Gastroesophageal sphincter (tissue), 4 donors: ENCODE data around the gene CEBPB. TPM values are rescaled to one million over a fixed set of nuclear protein-coding genes. Genes with fewer than 3 reads are reported as not detected.
"Not testable (repeated sequence)": the region's sequence is repeated elsewhere in the genome, so short reads cannot be mapped to it uniquely, and the experiment has no call there.

ENCODE experiments used
- ATAC-seq: fragments of 150-250 bp; one replicate; pipeline ENCODE4 v1.9.1; 2016; ENCODE audit warnings: mild to moderate bottlenecking, moderate library complexity
- H3K27ac ChIP-seq, 4 donors: fragments of 200-600 bp; sonication (generic) in 3 of 4; 1 replicate in 3 of 4; 2 replicates in 1 of 4; pipeline ENCODE4 v1.5.1; 2016 to 2019
- H3K27me3 ChIP-seq: fragments of 200-600 bp; sonication (generic); one replicate; pipeline ENCODE4 v1.5.1; 2019
- H3K36me3 ChIP-seq, 2 donors: fragments of 200-600 bp; sonication (generic); one replicate each; pipeline ENCODE4 v1.5.1; 2019; ENCODE audit warnings: control low read depth in 1 of 2
- H3K4me1 ChIP-seq, 3 donors: fragments of 200-600 bp; sonication (generic); 1 replicate in 2 of 3; 2 replicates in 1 of 3; pipeline ENCODE4 v1.5.1; 2016 to 2019; ENCODE audit warnings: control low read depth in 2 of 3
- H3K4me3 ChIP-seq, 2 donors: fragments of 200-600 bp; sonication (generic); one replicate each; pipeline ENCODE4 v1.5.1; 2019; ENCODE audit warnings: mild to moderate bottlenecking in 1 of 2, moderate library complexity in 1 of 2
- H3K9me3 ChIP-seq, 3 donors: fragments of 200-600 bp; sonication (generic); one replicate each; pipeline ENCODE4 v1.5.1; 2017 to 2019; ENCODE audit warnings: control low read depth in 2 of 3
- EP300 ChIP-seq: sonication (generic); formaldehyde crosslinking; IDR thresholded peaks from one replicate; pipeline ENCODE4 v1.6.1; 2017; ENCODE audit warnings: antibody characterized with exemption, mild to moderate bottlenecking
- POLR2A ChIP-seq, 2 donors: fragments of 450-650 bp; IDR thresholded peaks; one replicate each; pipeline ENCODE4 v1.6.1; 2017; ENCODE audit warnings: antibody characterized with exemption in 2 of 2, mild to moderate bottlenecking in 2 of 2, moderate library complexity in 1 of 2
- POLR2AphosphoS5 ChIP-seq: sonication (generic); formaldehyde crosslinking; IDR thresholded peaks from one replicate; pipeline ENCODE4 v1.6.1; 2017; ENCODE audit warnings: antibody characterized with exemption
- WGBS, 2 donors: methylation state at CpG; one replicate each; pipeline ENCODE4 v1.1.5; 2018; ENCODE audit warnings: low coverage in 1 of 2; 5-methylcytosine and 5-hydroxymethylcytosine counted together
- total RNA-seq, 4 donors: library from RNA; depleted of rRNA; stranded (reverse); fragments of >200 nt; gene quantifications; one replicate each; pipeline ENCODE4 v1.1.0, GENCODE V29; 2016
- TF ChIP-seq, protein P1 (sequence below), 4 experiments: fragments of 200-600 bp in 2 of 4; fragments of 450-650 bp in 2 of 4; sonication (generic) in 1 of 4; IDR thresholded peaks; one replicate each; pipeline ENCODE4 v1.5.1; 2017 to 2019; ENCODE audit warnings: antibody characterized with exemption in 4 of 4, mild to moderate bottlenecking in 2 of 4, moderate library complexity in 2 of 4

The CEBPB gene
- total RNA-seq, 4 donors from 2014 or later: 85.2 to 125 (median 108) TPM

DNA sequence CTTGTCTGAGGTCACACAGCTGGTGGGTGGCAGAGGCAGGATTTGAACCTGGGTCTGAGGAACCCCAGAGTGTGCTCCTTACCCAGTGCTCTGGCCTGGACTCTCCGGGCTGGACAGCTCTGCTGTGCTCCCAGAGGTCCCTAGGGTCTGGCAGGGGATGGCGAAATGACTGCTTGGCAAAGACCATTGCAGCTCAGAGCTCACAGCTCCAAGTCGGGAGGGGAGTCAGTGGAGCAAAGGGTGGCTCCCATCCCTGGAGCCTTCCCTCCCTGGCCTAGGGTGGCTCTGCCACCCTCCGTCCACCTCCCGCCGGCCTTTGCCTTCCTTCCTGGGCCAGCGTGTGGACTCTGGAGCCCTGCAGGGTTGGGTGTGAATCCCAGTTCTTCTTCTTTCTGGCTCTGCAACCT, 17.5 kb downstream of the CEBPB start:
- no peaks in the 10 kb centered on the region for H3K27me3 ChIP-seq
- H3K4me3 ChIP-seq: no peak overlapping the region
- H3K27ac ChIP-seq: no peak overlapping the region
- TF ChIP-seq POLR2A (IDR thresholded peaks at IDR 0.05): no peak
- no peak for TF ChIP-seq POLR2AphosphoS5
- no peak for TF ChIP-seq EP300
- TF ChIP-seq, protein P1, sequence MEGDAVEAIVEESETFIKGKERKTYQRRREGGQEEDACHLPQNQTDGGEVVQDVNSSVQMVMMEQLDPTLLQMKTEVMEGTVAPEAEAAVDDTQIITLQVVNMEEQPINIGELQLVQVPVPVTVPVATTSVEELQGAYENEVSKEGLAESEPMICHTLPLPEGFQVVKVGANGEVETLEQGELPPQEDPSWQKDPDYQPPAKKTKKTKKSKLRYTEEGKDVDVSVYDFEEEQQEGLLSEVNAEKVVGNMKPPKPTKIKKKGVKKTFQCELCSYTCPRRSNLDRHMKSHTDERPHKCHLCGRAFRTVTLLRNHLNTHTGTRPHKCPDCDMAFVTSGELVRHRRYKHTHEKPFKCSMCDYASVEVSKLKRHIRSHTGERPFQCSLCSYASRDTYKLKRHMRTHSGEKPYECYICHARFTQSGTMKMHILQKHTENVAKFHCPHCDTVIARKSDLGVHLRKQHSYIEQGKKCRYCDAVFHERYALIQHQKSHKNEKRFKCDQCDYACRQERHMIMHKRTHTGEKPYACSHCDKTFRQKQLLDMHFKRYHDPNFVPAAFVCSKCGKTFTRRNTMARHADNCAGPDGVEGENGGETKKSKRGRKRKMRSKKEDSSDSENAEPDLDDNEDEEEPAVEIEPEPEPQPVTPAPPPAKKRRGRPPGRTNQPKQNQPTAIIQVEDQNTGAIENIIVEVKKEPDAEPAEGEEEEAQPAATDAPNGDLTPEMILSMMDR (IDR thresholded peaks at IDR 0.05): no peak
- no peaks in the 10 kb centered on the region for H3K4me1 ChIP-seq
- peak; percentile 17 for ATAC-seq
- 78% methylated on average over 5 of the region's 7 CpGs; no CpG with 5 or more reads in 1 of the 2 donors for WGBS, 2 donors
- no peaks in the 10 kb centered on the region for H3K36me3 ChIP-seq
- peaks cover 0 to 8% (median 0%) of the 10 kb centered on the region in 3 donors for H3K9me3 ChIP-seq

DNA sequence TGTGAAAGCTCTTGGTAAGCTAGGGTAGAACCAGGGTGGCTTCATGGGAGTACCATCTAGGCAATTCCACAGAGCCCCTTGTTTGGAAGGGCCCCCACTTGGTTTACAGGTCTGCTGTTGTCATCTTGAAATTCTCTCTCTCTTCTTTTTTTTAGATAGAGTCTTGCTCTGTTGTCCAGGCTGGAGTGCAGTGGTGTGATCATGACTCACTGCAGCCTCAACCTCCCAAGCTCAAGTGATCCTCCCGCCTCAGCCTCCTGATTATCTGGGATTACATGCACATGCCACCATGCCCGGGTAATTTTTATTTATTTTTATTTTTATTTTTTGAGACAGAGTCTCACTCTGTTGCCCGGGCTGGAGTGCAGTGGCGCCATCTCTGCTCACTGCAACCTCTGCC, 18.2 kb downstream of the CEBPB start:
- H3K4me1 ChIP-seq, H3K4me3 ChIP-seq, H3K9me3 ChIP-seq, ATAC-seq, H3K36me3 ChIP-seq, H3K27me3 ChIP-seq, H3K27ac ChIP-seq: not testable (repeated sequence)
- WGBS, 2 donors: 87 to 90% methylated on average over 2 to 4 of the region's 4 CpGs

DNA sequence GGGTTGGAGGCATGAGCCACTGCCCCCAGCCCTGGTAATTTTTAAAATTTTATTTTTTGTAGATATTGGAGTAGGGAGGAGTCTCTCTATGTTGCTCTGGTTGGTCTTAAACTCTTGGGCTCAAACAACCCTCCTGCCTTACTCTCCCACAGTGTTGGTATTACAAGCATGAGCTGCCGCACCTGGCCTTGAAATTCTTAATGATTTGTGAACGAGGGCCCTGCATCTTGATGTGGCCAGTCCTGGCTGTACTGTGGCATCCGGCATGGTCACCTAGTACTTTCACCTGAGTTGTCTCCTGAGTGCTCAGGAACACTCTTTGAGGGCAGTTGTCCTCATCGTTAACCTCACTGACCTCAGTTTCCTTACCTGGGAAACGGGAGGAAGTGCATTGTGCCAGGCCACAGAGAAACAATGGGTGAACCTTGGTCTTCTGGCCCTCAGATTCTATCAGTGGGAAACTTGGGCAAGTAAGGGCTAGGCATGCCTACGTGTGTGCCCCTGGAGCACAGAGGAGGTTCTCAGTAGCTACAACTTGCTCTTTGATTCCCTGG, 19.5 kb downstream of the CEBPB start:
- TF ChIP-seq EP300 (no peak), POLR2AphosphoS5 (no peak), POLR2A (IDR thresholded peaks at IDR 0.05) (no peak)
- TF ChIP-seq, protein P1 (IDR thresholded peaks at IDR 0.05): no peak
- Histone ChIP-seq H3K36me3 (no peaks in the 10 kb centered on the region), H3K9me3 (no peaks in the 10 kb centered on the region), H3K4me1 (no peaks in the 10 kb centered on the region), H3K27ac (no peak overlapping the region), H3K27me3 (no peaks in the 10 kb centered on the region), H3K4me3 (no peak overlapping the region)
- 61 to 92% methylated on average over 2 to 5 of the region's 6 CpGs for WGBS, 2 donors
- ATAC-seq: no peak

DNA sequence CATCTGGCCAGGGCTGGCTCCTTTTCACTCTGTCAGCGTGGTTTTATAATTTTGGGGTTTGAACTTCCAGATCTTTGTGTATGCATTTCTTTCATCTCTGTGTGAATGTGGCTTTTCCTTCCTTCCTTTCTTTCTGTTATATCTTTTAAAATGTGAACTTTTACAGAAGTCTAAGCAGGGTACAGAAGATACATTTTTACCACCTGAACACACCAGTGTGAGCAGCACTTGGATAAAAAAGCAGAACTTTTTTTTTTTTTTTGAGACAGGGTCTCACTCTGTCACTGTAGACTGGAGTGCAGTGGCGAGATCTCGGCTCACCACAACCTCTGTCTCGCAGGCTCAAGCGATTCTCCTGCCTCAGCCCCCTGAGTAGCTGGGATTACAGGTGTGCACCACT, 20.5 kb downstream of the CEBPB start:
- no peak overlapping the region for H3K4me3 ChIP-seq
- H3K4me1 ChIP-seq: no peaks in the 10 kb centered on the region
- no peaks in the 10 kb centered on the region for H3K27me3 ChIP-seq
- ATAC-seq: no peak
- TF ChIP-seq POLR2A (IDR thresholded peaks at IDR 0.05): no peak
- no peaks in the 10 kb centered on the region for H3K9me3 ChIP-seq
- H3K36me3 ChIP-seq: no peaks in the 10 kb centered on the region
- 89 to 90% methylated on average over 2 to 5 of the region's 5 CpGs for WGBS, 2 donors
- no peak overlapping the region for H3K27ac ChIP-seq

DNA sequence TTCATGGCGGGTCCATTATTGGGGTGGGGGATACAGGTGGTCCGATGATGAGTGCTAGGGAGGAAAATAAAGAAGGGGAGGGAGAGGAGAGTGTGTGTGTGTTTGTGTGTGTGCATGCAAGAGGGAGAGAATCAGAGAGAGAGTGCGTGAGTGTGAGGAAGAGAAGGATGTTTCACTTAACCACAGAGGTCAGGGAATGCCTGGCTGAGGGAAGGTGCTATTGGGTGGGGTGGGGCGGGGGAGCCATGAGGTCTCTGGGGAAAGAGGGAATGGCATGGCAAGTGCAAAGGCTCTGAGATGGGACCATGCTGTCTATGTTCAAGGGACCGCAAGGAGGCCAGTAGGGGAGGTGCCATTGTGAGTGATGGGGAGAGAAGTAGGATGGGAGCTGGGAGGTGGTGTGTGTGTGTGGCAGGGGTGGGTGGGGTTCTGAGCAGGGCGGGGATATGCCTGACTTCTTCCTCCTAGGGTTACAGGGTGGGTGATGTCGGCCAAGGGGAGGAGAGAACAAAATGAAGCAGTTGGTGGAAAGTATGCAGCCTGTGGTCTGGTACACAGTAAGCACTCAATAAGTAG, 23.0 kb downstream of the CEBPB start:
- Histone ChIP-seq H3K9me3 (no peaks in the 10 kb centered on the region), H3K27ac (no peak overlapping the region), H3K27me3 (no peaks in the 10 kb centered on the region), H3K4me1 (no peaks in the 10 kb centered on the region), H3K4me3 (no peak overlapping the region), H3K36me3 (no peaks in the 10 kb centered on the region)
- ATAC-seq: no peak
- TF ChIP-seq EP300 (no peak), POLR2A (IDR thresholded peaks at IDR 0.05) (no peak), POLR2AphosphoS5 (no peak)
- TF ChIP-seq, protein P1 (IDR thresholded peaks at IDR 0.05): no peak
- WGBS, 2 donors: 67 to 77% methylated on average over 5 to 7 of the region's 7 CpGs

DNA sequence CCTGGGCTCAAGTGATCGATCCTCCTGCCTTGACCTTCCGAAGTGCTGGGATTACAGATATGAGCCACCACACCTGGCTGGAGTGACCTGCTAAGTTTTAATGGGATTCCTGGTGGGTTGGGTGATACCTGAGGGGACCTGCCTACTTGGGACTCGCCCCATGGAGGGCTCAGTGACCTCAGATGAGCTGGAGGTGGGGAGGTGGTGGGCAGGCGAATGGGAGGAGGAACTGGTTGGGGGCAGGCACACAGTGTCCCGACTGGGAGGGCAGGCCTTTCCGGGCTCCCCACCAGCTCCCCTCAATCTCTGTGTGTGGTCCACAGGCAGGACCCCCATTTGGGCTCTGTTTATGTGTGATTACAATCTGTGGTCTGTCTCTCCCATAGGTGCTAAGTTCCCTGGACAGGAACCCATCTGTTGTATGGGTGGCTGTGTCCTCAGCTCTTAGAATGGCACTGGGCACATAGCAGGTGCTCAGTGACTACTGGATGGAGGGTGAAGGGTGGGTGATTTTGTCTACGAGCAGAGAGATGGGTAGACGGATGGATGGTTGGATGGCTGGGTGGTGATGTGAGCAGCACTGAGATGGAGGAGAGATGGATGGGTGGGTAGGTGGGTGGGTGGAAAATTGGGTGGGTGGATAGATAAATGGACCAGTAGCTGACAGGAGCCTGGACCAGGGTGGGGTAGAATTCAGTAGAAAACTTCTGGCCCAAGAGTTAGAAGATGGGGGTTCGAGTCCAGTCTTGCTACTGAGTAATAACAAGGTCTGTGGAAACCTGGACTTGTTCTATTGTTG, 23.8 kb downstream of the CEBPB start:
- H3K9me3 ChIP-seq: peaks cover 0 to under 1% (median 0%) of the 10 kb centered on the region in 3 donors
- H3K27ac ChIP-seq: no peak overlapping the region
- no peaks in the 10 kb centered on the region for H3K36me3 ChIP-seq
- H3K27me3 ChIP-seq: no peaks in the 10 kb centered on the region
- no peaks in the 10 kb centered on the region for H3K4me1 ChIP-seq
- ATAC-seq: no peak
- H3K4me3 ChIP-seq: no peak overlapping the region
- 81 to 96% methylated on average over 2 to 4 of the region's 9 CpGs for WGBS, 2 donors
- TF ChIP-seq POLR2A (IDR thresholded peaks at IDR 0.05) (no peak), POLR2AphosphoS5 (no peak), EP300 (no peak)
- TF ChIP-seq, protein P1 (IDR thresholded peaks at IDR 0.05): no peak
